T follicular helper cell (primary cell): ENCODE results near the gene TRIM32.

Experiments
- DNase-seq: peaks from one replicate; pipeline ENCODE4 v3.0.0-alpha.2; 2020; ENCODE audit warnings: low read depth
- total RNA-seq, 2 experiments: gene quantifications; one replicate each; lab custom pipeline; 2026; lab: John Stamatoyannopoulos, UW

The TRIM32 gene, protein sequence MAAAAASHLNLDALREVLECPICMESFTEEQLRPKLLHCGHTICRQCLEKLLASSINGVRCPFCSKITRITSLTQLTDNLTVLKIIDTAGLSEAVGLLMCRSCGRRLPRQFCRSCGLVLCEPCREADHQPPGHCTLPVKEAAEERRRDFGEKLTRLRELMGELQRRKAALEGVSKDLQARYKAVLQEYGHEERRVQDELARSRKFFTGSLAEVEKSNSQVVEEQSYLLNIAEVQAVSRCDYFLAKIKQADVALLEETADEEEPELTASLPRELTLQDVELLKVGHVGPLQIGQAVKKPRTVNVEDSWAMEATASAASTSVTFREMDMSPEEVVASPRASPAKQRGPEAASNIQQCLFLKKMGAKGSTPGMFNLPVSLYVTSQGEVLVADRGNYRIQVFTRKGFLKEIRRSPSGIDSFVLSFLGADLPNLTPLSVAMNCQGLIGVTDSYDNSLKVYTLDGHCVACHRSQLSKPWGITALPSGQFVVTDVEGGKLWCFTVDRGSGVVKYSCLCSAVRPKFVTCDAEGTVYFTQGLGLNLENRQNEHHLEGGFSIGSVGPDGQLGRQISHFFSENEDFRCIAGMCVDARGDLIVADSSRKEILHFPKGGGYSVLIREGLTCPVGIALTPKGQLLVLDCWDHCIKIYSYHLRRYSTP
- total RNA-seq, result 12.9 to 26.0 reads per million in 2 experiments

GRCh38 chr9:116687074-116687753, at the start of gene TRIM32:
TRIM32 (plus strand) TSS chr9:116687305; CDS start chr9:116697743, 10,438 bp downstream.
- DNase-seq, result peak; percentile 87

GRCh38 chr9:116639251-116639741, 47.8 kb upstream of the TRIM32 start:
- DNase-seq, result no peak

DNA sequence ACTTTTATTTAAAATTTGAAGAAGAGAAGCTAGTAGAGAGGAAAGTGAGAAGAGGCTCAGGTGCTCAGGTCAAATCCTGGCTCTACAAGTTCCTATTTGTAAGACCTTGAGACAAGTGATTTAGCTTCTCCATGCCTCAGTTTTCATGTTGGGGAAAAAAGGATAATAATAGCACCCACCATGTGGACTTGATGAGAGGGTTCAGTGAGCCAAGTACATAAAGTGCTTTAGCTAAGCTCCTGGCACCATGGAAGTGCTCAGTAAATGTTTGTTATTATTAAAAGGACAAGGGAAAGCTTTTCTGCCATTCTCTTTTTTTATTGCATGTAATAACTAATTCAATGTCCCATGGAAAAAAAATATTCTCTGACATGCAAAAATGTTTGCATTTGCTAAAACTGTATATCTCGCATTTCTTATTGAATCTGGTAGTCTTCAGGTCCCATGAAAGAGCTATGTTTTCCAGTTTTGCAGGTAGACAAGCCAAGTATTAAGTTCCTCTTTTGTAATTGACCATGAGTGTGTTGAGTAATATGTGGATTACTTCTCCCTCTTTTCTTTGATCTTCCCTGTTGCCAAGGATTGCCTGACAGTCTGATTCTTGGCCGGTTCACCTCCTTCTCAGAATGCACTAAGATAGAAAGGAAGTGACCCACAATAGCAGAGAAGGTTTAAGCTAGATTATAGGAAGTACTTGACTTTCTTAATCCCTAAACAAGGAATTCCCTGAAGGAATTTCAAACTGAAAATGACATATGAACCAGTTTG, 45.6 kb upstream of the TRIM32 start:
- no peak for DNase-seq

DNA sequence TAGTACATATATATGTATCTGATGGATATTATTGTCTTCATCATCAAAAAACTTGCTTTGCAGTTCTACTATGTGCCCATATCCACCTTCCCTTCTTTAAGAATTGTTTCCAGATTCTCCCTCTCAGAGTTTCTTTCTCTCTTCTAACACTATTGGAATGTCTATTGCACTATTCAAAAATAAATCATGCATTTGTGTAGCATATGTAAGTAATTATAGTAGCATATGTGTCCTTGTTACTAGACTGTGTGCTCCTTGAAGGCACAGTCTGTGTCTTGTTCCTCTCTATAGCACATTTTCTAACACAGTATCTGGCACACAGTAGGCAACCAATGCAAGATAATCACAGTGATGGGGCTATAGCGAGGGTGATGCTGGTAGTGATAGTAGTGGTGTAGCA, 43.4 kb upstream of the TRIM32 start:
- DNase-seq, result no peak

GRCh38 chr9:116644091-116644688, 42.9 kb upstream of the TRIM32 start:
- DNase-seq, result no peak

DNA sequence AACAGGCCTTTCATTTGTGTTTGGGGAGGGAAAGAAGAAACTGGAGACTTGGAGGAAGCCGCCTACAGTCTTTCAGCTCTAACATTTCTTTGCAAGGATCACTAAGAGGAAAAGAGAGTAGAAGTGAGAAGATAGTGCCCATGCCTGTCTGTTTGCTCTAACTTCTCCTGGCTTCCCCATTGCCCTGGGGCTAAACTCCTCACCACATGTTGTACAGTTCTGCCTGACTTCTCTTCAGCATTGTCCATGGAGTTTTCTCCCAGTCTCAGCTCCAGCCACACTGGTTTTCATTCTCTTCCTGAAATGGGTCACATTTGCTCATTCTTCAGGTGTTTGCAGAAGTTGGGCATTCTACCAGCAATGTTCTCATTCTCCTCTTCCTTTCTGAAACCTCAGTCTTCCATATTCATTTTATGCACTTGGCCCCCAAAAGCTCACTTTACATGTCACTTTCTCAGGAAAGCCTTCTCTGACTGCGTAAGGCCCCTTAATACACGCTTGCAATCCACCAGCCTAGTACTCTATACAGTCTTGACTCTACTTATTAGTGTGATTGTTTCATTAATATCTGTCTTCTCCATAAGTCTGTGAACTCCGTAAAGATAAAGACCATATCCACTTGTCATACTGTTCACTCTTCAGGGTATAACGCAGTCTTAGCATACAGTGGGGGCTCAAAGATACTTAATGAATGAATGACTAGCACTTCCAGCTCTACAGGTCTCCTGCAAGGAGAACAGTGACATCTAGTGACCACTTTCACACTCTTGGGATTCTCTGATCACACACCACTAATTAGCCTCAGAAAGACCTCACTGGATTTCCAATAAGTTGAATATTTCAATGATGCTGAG, 40.2 kb upstream of the TRIM32 start:
- DNase-seq, result no peak

GRCh38 chr9:116647515-116647809, 39.6 kb upstream of the TRIM32 start:
- no peak for DNase-seq

- DNase-seq, result no peak
Observed at GRCh38 chr9:116653348-116654058, 33.6 kb upstream of the TRIM32 start.

DNA sequence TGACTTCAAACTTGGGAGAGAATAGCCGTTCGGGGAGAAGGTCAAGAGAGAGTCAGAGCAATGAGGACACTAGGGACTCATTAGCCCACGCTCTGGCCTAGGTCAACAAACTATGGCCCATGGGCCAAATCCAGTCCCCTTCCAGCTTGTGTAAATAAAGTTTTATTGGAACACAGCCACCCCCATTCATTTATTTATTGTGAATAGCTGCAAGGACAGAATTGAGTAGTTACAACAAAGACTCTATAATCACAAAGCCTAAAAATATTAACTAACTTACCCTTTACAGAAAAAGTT, 33.1 kb upstream of the TRIM32 start:
- no peak for DNase-seq

GRCh38 chr9:116656501-116656971, 30.6 kb upstream of the TRIM32 start:
- DNase-seq, result no peak

DNA sequence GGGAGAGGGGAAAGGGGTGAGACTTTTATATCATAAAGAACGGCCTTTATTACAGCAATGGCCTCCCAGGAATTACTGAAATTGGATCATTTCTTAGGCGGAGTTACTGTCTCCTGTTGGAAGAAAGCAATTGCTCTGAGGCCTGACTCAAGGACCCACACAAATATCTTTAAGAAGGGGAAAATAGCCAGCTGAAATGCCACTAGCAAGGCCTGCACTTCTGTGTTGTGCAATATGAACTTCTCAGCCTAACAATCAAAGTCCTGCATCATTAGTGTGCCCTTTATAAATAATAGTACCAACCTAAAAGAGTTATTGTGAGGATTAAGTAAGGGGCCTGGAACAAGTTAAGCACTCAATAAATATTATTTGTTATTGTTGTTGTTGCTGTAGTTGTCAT, 30.1 kb upstream of the TRIM32 start:
- DNase-seq, result no peak

DNA sequence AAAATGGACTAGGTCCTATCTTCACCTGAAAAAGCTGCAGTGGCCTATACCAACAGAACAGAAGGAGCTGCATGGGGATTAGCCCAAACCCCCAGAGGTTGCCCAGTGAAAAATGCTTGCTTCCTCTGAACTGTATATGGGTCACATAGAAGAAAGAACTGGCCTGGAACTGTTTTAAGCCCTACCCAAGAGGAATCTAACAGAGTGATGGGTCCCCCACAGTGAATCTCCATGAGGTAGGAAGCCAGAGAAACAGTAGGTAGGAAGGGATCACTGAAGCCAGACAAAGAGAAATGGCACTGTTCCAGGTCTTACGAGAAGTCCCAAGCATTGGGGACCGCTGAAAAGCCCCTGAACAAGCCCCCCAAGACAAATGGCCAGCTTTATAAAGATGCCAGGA, 28.8 kb upstream of the TRIM32 start:
- DNase-seq, result no peak

DNA sequence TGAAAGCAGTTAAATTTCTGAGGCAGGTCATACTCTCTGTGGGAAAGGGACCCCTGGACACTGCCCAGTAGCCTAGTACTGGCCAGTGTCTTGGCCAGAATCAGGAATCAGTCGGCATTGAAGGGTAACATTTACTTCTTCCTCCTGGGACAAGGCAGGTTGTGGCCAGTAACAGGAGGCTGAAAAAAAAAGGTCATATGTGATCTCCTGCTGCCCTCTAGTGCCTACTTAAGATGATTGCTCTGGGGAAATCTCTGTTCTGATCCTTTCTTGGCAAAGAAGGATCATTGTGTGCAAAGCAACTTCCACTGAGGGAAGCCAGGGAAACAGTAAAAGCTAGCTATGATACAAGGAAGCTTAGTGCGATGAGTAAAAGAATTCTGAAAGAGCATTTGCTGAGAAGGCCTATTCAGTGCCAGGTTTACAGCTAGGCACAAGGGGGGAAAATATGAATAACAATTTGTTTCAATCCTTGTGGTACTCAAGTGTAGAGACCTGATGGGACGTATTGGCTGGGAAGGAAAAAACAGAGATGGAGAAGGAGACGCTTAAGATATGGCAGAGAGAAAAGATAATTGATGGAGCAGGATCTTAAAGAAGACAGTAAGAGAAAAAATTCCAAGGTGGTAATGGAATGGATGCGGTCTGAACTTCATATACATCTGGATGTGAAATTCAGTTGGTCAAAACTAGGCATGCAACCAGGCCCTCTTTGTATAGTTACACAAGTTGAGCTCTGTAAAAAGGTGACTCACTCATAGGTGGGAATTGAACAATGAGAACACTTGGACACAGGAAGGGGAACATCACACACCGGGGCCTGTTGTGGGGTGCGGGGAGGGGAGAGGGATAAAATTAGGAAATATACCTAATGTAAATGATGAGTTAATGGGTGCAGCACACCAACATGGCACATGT, 25.8 kb upstream of the TRIM32 start:
- no peak for DNase-seq

DNA sequence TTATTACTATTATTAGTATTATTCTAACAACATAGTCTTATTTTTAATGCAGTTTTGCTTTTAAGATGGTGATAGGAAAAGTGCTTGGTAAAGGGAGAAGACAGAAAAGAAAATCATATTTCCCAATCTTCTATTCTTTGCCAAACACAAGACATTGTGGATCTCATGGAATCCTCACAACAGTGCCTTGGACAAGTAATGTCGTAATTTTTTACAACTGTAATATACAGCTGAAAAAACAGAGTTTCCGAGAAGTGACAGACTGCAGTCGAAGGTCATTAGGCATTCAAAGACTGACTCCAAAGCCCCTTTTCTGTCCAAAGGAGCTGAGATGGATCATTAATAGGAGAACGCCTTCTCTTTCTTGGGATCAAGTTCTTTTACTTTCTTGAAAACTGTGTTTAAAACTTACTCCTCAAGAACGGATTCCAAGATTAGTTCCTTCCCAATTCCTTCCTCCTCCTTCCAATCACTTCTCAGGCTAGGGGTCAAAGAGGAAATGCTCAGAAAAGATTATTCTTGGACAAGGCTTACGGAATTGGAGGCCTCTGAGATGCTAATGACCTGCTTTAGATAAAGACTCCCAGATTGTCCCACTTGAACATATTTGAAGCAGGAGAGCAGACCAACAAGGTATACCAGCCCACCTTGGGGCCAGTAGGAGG, 24.3 kb upstream of the TRIM32 start:
- no peak for DNase-seq

DNA sequence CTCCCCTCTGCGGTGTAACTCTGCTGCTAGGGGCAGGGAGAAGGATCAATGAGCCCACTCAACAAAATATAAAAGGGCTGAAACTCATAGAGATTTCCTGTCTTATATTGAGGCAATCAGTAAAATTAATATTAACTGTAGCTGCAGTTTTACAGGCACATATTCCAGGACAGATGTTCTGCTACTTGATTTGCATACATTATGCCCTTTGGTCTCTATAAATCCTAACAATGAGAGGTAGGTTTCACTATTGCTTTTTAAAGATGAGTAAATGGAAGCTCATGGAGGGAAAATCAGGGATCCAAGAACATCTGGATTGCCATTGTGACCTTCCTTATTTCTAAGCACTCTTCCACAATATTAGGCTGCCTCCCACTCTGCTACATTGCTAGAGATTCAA, 23.5 kb upstream of the TRIM32 start:
- no peak for DNase-seq

DNA sequence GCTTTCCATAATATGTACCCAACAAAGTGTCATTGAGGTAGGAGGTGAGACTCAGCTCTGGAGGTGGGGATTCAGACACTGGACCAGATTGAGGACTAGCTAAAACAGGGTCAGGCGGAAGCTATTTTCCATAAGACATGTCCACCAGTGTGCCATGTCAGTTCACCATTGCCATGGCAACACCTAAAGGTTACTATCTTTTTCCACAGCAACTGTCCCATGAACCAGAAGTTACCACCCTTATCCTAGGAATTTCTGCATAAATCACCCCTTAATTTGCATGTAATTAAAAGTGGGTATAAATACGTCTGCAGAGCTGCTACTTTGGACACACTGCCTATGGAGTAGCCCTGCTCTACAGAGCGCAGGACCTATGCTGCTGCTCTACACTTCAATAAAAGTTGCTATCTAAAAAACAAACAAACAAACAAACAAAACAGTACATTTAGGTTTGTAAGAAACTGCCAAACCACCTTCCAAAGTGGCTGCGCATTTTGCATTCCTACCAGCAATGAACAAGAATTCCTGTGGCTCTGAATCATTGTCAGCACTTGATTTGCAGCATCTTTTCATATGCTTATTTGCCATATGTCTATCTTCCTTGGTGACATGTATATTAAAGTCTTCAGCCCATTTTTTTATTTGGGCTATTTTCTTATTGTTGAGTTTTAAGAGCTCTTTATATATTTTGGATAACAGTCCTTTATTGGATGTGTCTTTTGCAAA, 18.0 kb upstream of the TRIM32 start:
- no peak for DNase-seq

- DNase-seq, result no peak
Observed at GRCh38 chr9:116671605-116672004, 15.5 kb upstream of the TRIM32 start.

DNA sequence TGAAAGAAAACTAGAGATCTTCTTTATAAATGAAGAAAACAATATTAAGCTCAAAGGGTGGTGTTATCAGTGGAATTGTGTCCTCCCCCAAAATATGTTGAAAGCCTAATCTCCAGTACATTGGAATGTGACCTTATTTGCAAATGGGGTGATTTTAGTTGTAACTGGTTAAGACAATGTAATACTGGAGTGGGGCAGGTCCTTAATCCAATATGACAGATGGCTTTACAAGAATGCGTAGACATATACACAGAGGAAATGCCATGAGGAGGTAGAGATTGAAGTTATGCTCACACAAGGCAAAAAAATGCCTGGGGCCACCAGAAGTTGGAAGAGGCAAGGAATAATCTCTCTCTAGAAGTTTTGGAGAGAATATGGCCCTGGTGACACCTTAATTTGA, 13.7 kb upstream of the TRIM32 start:
- no peak for DNase-seq
